Measurements from ENCODE around the gene IGFBP2. TPM values are rescaled to one million over a fixed set of nuclear protein-coding genes. Genes with fewer than 3 reads are reported as not detected.

IGFBP2 gene
- total and polyA plus RNA-seq, 2 of the 13 experiments (the other 11 are each of a cell fraction or from before 2014, with no cell fraction given), result 2.0 to 5.8 TPM

- TF ChIP-seq PRDM15 (CRISPR knock-in tag; IDR thresholded peaks at IDR 0.05) (peak; percentile 73; the same call in 1 of the 2 replicates), ZBTB33 (CRISPR knock-in tag; IDR thresholded peaks at IDR 0.05) (peak; percentile 81; the same call in 1 of the 2 replicates), ZNF230 (CRISPR knock-in tag; IDR thresholded peaks at IDR 0.05) (no peak), PLRG1 (conservative IDR thresholded peaks at IDR 0.05) (no peak), ZNF138 (CRISPR knock-in tag; IDR thresholded peaks at IDR 0.05; ENCODE audit: low read depth) (no peak), ZNF772 (CRISPR knock-in tag; IDR thresholded peaks at IDR 0.05) (0 out of 2 replicates have a peak, but pooled peaks have one; percentile 70), ZNF674 (CRISPR knock-in tag; IDR thresholded peaks at IDR 0.05; ENCODE audit: low read depth) (no peak), KDM1A (CRISPR knock-in tag; IDR thresholded peaks at IDR 0.05) (no peak), GFI1 (CRISPR knock-in tag; IDR thresholded peaks at IDR 0.05; ENCODE audit: borderline replicate concordance) (no peak), ZFP37 (CRISPR knock-in tag; IDR thresholded peaks at IDR 0.05; ENCODE audit: borderline replicate concordance) (no peak), ZNF607 (CRISPR knock-in tag; IDR thresholded peaks at IDR 0.05; ENCODE audit: borderline replicate concordance) (no peak), SP5 (CRISPR knock-in tag; IDR thresholded peaks at IDR 0.05; ENCODE audit: borderline replicate concordance, low read depth) (no peak), SRY (CRISPR knock-in tag; IDR thresholded peaks at IDR 0.05) (no peak), ATM (IDR thresholded peaks at IDR 0.05; ENCODE audit: borderline replicate concordance) (no peak)
- TF ChIP-seq, protein P1, sequence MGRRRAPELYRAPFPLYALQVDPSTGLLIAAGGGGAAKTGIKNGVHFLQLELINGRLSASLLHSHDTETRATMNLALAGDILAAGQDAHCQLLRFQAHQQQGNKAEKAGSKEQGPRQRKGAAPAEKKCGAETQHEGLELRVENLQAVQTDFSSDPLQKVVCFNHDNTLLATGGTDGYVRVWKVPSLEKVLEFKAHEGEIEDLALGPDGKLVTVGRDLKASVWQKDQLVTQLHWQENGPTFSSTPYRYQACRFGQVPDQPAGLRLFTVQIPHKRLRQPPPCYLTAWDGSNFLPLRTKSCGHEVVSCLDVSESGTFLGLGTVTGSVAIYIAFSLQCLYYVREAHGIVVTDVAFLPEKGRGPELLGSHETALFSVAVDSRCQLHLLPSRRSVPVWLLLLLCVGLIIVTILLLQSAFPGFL (CRISPR knock-in tag; IDR thresholded peaks at IDR 0.05), result no peak
- TF ChIP-seq, protein P2, sequence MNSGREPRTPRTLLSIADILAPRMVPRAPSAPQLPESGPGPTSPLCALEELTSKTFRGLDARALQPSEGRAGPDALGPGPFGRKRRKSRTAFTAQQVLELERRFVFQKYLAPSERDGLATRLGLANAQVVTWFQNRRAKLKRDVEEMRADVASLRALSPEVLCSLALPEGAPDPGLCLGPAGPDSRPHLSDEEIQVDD (CRISPR knock-in tag; IDR thresholded peaks at IDR 0.05; ENCODE audit: borderline replicate concordance), result no peak
- TF ChIP-seq, protein P3, sequence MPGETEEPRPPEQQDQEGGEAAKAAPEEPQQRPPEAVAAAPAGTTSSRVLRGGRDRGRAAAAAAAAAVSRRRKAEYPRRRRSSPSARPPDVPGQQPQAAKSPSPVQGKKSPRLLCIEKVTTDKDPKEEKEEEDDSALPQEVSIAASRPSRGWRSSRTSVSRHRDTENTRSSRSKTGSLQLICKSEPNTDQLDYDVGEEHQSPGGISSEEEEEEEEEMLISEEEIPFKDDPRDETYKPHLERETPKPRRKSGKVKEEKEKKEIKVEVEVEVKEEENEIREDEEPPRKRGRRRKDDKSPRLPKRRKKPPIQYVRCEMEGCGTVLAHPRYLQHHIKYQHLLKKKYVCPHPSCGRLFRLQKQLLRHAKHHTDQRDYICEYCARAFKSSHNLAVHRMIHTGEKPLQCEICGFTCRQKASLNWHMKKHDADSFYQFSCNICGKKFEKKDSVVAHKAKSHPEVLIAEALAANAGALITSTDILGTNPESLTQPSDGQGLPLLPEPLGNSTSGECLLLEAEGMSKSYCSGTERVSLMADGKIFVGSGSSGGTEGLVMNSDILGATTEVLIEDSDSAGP (CRISPR knock-in tag; IDR thresholded peaks at IDR 0.05; ENCODE audit: borderline replicate concordance), result peak; percentile 41; the same call in 1 of the 2 replicates
- TF ChIP-seq, protein P4, sequence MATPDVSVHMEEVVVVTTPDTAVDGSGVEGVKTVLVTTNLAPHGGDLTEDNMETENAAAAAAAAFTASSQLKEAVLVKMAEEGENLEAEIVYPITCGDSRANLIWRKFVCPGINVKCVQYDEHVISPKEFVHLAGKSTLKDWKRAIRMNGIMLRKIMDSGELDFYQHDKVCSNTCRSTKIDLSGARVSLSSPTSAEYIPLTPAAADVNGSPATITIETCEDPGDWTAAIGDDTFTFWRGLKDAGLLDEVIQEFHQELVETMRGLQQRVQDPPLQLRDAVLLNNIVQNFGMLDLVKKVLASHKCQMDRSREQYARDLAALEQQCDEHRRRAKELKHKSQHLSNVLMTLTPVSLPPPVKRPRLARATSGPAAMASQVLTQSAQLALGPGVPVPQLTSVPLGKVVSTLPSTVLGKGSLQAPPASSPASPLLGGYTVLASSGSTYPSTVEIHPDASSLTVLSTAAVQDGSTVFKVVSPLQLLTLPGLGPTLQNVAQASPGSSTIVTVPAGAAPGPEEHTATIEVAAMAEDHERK (CRISPR knock-in tag; IDR thresholded peaks at IDR 0.05; ENCODE audit: low read depth), result no peak
Measured at GRCh38 chr2:216661639-216662375, 28.6 kb downstream of the IGFBP2 start (continued).
